Fibroblast of skin of right quadriceps (primary cell): ENCODE data around the gene SAV1.
"Not testable (repeated sequence)": the region's sequence is repeated elsewhere in the genome, so short reads cannot be mapped to it uniquely, and the experiment has no call there.

ENCODE experiments used
- DNase-seq: peaks from one replicate; pipeline ENCODE4 v3.0.0-alpha.2; 2013

SAV1 gene

GRCh38 chr14:50664579-50664978, 3.5 kb downstream of the SAV1 start:
- DNase-seq = not testable (repeated sequence)

GRCh38 chr14:50659327-50659974, 8.7 kb downstream of the SAV1 start:
- DNase-seq = no peak

GRCh38 chr14:50658203-50658602, 9.9 kb downstream of the SAV1 start:
- DNase-seq = peak; percentile 58

GRCh38 chr14:50657753-50658152, 10.4 kb downstream of the SAV1 start:
- no peak for DNase-seq

- no peak for DNase-seq
Measured at GRCh38 chr14:50656776-50657175, 11.3 kb downstream of the SAV1 start.

GRCh38 chr14:50649691-50650090, 18.4 kb downstream of the SAV1 start:
- no peak for DNase-seq

- DNase-seq = peak; percentile 60
Measured at GRCh38 chr14:50647753-50648152, 20.4 kb downstream of the SAV1 start.

- DNase-seq = no peak
Measured at GRCh38 chr14:50647282-50647681, 20.8 kb downstream of the SAV1 start.

GRCh38 chr14:50635141-50635540, 33.0 kb downstream of the SAV1 start:
- peak; percentile 33 for DNase-seq

GRCh38 chr14:50633954-50634353, 34.2 kb downstream of the SAV1 start:
- no peak for DNase-seq

- peak; percentile 30 for DNase-seq
Measured at GRCh38 chr14:50631408-50631821, 36.7 kb downstream of the SAV1 start.

- not testable (repeated sequence) for DNase-seq
Measured at GRCh38 chr14:50624947-50625346, 43.2 kb downstream of the SAV1 start.

GRCh38 chr14:50624447-50624846, 43.7 kb downstream of the SAV1 start:
- no peak for DNase-seq

GRCh38 chr14:50622978-50623377, 45.1 kb downstream of the SAV1 start:
- no peak for DNase-seq

- DNase-seq = peak; percentile 19
Measured at GRCh38 chr14:50620341-50620740, 47.8 kb downstream of the SAV1 start.

- peak; percentile 48 for DNase-seq
Measured at GRCh38 chr14:50619569-50620141, 48.5 kb downstream of the SAV1 start.

GRCh38 chr14:50616275-50616674, 51.8 kb downstream of the SAV1 start:
- no peak for DNase-seq

GRCh38 chr14:50615552-50615951, 52.6 kb downstream of the SAV1 start:
- DNase-seq = peak; percentile 55

GRCh38 chr14:50615056-50615455, 53.0 kb downstream of the SAV1 start:
- no peak for DNase-seq

- DNase-seq = no peak
Measured at GRCh38 chr14:50612806-50613205, 55.3 kb downstream of the SAV1 start.

- no peak for DNase-seq
Measured at GRCh38 chr14:50610465-50610864, 57.6 kb downstream of the SAV1 start.

- DNase-seq = peak; percentile 60
Measured at GRCh38 chr14:50608302-50608851, 59.7 kb downstream of the SAV1 start.

GRCh38 chr14:50607761-50608160, 60.3 kb downstream of the SAV1 start:
- DNase-seq = no peak

GRCh38 chr14:50607181-50607580, 60.9 kb downstream of the SAV1 start:
- DNase-seq = peak; percentile 68

GRCh38 chr14:50606468-50606867, 61.6 kb downstream of the SAV1 start:
- no peak for DNase-seq
